ENCODE data around the gene ZNF331. TPM values are rescaled to one million over a fixed set of nuclear protein-coding genes. Genes with fewer than 3 reads are reported as not detected.

ZNF331 gene
- total RNA-seq, 1 experiment from 2014 or later, result 56.7 TPM

DNA sequence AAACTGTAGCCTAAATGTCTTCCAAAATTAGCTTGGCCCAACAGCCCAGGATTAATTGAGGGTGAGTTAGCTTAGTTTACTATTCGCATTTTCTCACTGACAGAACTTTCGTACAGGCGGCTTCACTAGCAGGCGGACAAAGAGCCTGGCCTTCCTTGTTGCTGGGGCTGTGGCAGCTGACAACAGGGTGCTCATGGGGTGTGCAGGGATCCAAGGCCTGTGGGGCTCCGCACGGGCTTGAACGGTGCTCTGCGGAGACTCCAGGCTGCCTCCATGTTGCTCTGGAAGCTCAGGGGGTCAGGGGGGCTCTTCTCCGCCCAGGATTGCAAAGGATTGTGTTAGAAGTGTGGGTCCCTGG is 57.5 kb downstream of the ZNF331 start:
- CTCF ChIA-PET, result interaction anchor here (0.6 to 4.8 kb wide), 17 partner anchors 13 to 435 kb away, joined by 3 to 67 read pairs (median 4); no protein-coding TSS in a partner anchor
- Mint-ChIP-seq H3K27me3 (ENCODE audit: low read depth) (no peaks in the 10 kb centered on the region), H3K36me3 (no peaks in the 10 kb centered on the region), H3K4me3 (peak overlapping the region; percentile 52), H3K27ac (peak overlapping the region; percentile 100), H3K4me1 (peaks cover 44% of the 10 kb centered on the region), H3K9me3 (no peaks in the 10 kb centered on the region)
- ATAC-seq, result peak; percentile 45; the same call in 1 of the 2 replicates
- POLR2A ChIA-PET, result interaction anchor here (0.6 to 1.8 kb wide), 13 partner anchors 13 to 272 kb away, joined by 3 to 11 read pairs (median 3); partner anchors contain the start of gene MYADM
- TF ChIP-seq KAT7 (CRISPR knock-in tag; IDR thresholded peaks at IDR 0.05; ENCODE audit: borderline replicate concordance) (0 out of 2 replicates have a peak, but pooled peaks have one; percentile 17), FOXK1 (CRISPR knock-in tag; IDR thresholded peaks at IDR 0.05) (peak; percentile 82; the same call in 1 of the 2 replicates), EMX1 (CRISPR knock-in tag; IDR thresholded peaks at IDR 0.05) (0 out of 2 replicates have a peak, but pooled peaks have one; percentile 24)
- TF ChIP-seq, protein P1, sequence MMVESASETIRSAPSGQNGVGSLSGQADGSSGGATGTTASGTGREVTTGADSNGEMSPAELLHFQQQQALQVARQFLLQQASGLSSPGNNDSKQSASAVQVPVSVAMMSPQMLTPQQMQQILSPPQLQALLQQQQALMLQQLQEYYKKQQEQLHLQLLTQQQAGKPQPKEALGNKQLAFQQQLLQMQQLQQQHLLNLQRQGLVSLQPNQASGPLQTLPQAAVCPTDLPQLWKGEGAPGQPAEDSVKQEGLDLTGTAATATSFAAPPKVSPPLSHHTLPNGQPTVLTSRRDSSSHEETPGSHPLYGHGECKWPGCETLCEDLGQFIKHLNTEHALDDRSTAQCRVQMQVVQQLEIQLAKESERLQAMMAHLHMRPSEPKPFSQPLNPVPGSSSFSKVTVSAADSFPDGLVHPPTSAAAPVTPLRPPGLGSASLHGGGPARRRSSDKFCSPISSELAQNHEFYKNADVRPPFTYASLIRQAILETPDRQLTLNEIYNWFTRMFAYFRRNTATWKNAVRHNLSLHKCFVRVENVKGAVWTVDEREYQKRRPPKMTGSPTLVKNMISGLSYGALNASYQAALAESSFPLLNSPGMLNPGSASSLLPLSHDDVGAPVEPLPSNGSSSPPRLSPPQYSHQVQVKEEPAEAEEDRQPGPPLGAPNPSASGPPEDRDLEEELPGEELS (CRISPR knock-in tag; IDR thresholded peaks at IDR 0.05), result no peak
- DNase-seq (ENCODE audit: low spot score), result peak; percentile 68

DNA sequence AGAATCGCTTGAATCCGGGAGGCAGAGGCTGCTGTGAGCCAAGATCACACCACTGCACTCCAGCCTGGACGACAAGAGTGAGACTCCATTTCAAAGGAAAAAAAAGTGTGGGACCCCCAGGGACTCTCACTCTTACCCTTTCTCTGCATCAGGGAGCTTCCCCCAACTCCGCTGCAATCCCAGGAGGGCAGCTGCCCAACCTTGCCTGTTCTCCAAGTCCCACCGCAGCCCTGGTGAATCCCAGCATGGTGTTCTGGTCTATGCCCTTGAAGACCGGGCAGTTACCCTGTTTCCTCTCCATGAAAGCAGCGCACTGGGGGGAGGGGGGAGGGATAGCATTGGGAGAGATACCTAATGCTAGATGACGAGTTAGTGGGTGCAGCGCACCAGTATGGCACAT is 58.1 kb downstream of the ZNF331 start:
- DNase-seq (ENCODE audit: low spot score), result peak; percentile 56
- CTCF ChIA-PET, result interaction anchor here (1.1 to 4.8 kb wide), 10 partner anchors 12 to 434 kb away, joined by 3 to 67 read pairs (median 5); no protein-coding TSS in a partner anchor
- ATAC-seq, result no peak
- no peaks in the 10 kb centered on the region for H3K36me3 Mint-ChIP-seq
- H3K4me1 Mint-ChIP-seq, result peaks cover 44% of the 10 kb centered on the region
- POLR2A ChIA-PET, result interaction anchor here (0.6 to 1.8 kb wide), 5 partner anchors 17 to 171 kb away, joined by 3 to 11 read pairs (median 3); no protein-coding TSS in a partner anchor
- no peaks in the 10 kb centered on the region for H3K9me3 Mint-ChIP-seq
- H3K27ac Mint-ChIP-seq, result peak overlapping the region; percentile 100
- no peak for TF ChIP-seq ZNF219 (CRISPR knock-in tag; IDR thresholded peaks at IDR 0.05; ENCODE audit: borderline replicate concordance)
- TF ChIP-seq ZNF281 (CRISPR knock-in tag; IDR thresholded peaks at IDR 0.05), result peak; percentile 20; the same call in 1 of the 2 replicates
- TF ChIP-seq ZNF423 (CRISPR knock-in tag; IDR thresholded peaks at IDR 0.05), result peak; percentile 9; the same call in 1 of the 2 replicates
- no peak for TF ChIP-seq ATF1 (CRISPR knock-in tag; IDR thresholded peaks at IDR 0.05)
- TF ChIP-seq, protein P2, sequence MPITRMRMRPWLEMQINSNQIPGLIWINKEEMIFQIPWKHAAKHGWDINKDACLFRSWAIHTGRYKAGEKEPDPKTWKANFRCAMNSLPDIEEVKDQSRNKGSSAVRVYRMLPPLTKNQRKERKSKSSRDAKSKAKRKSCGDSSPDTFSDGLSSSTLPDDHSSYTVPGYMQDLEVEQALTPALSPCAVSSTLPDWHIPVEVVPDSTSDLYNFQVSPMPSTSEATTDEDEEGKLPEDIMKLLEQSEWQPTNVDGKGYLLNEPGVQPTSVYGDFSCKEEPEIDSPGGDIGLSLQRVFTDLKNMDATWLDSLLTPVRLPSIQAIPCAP (CRISPR knock-in tag; IDR thresholded peaks at IDR 0.05), result no peak
- no peak for TF ChIP-seq ZNF232 (CRISPR knock-in tag; IDR thresholded peaks at IDR 0.05)
- no peak for TF ChIP-seq ESRRA (CRISPR knock-in tag; IDR thresholded peaks at IDR 0.05; ENCODE audit: borderline replicate concordance)
- 0 out of 2 replicates have a peak, but pooled peaks have one; percentile 4 for TF ChIP-seq EMX1 (CRISPR knock-in tag; IDR thresholded peaks at IDR 0.05)
- TF ChIP-seq CDX4 (CRISPR knock-in tag; IDR thresholded peaks at IDR 0.05; ENCODE audit: borderline replicate concordance), result no peak
- peak overlapping the region; percentile 52 for H3K4me3 Mint-ChIP-seq
- no peaks in the 10 kb centered on the region for H3K27me3 Mint-ChIP-seq (ENCODE audit: low read depth)

- Mint-ChIP-seq H3K36me3 (no peaks in the 10 kb centered on the region), H3K9me3 (no peaks in the 10 kb centered on the region), H3K4me1 (peaks cover 53% of the 10 kb centered on the region), H3K4me3 (no peak overlapping the region), H3K27me3 (ENCODE audit: low read depth) (no peaks in the 10 kb centered on the region), H3K27ac (peak overlapping the region; percentile 97)
- TF ChIP-seq PRDM15 (CRISPR knock-in tag; IDR thresholded peaks at IDR 0.05) (no peak), CBFB (CRISPR knock-in tag; IDR thresholded peaks at IDR 0.05; ENCODE audit: low read depth) (no peak), USF1 (CRISPR knock-in tag; IDR thresholded peaks at IDR 0.05) (no peak), ZNF671 (CRISPR knock-in tag; IDR thresholded peaks at IDR 0.05) (no peak)
- TF ChIP-seq, protein P2 (CRISPR knock-in tag; IDR thresholded peaks at IDR 0.05), result no peak
- TF ChIP-seq, protein P3, sequence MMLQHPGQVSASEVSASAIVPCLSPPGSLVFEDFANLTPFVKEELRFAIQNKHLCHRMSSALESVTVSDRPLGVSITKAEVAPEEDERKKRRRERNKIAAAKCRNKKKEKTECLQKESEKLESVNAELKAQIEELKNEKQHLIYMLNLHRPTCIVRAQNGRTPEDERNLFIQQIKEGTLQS (CRISPR knock-in tag; conservative IDR thresholded peaks at IDR 0.05), result no peak
- no peak for ATAC-seq
- DNase-seq (ENCODE audit: low spot score), result no peak
- ChIA-PET POLR2A (interaction anchor here (0.7 kb wide), 1 partner anchor 1662 kb away, joined by 5 read pairs; no protein-coding TSS in a partner anchor), CTCF (no interaction called here)
Measured at GRCh38 chr19:53597023-53597422, 59.1 kb downstream of the ZNF331 start.

Measured in WTC11 (cell line).